HG02642 (cell line): ENCODE results near the gene PIK3C3.
A peak's percentile ranks its signal among the peaks of the same experiment; 100 is the strongest.

ENCODE experiments used
- ATAC-seq: cut with Tn5 transposase; IDR thresholded peaks from one replicate; pipeline ENCODE4 v1.9.1; 2021; ENCODE audit warnings: mild to moderate bottlenecking; ENCODE audit not compliant: unreplicated experiment, poor library complexity

Gene PIK3C3

DNA sequence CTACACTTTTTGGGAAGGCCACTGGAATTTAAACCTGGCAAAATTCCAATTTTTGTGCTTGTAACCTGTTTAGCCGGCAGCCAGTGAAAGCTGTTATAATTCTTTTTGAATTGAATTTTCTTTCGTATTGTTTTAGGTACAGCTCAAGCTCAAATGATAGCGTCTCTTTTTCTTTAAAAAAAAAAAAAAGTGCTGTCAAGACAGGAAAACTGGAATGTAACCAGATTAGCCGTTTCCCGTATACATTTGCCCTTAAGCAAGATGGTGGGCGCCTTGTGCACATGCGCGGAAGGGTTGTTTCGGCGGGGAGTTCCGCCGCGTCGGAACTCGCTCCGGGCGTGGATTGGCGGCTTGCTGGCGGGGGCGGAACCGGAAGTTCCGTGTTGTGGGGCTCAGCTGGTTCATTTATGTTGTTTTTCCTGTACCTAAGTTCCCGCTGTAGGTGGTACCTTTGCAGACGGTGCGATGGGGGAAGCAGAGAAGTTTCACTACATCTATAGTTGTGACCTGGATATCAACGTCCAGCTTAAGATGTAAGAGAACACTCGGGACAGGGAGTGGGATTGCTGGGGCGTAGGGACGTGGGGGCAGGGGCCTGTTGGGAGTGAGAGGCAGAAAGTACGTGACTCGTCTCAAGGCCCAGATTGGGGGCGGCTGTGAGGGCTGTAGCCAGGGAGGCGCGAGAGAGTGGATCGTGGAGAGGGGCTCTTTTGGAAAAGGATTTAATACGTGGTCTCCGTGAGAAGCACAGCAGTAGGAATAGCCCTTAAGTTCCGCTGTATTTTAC lies at the start of gene PIK3C3:
Gene PIK3C3, plus strand, starts transcription at position 408 of the 787 bp plus-strand sequence. Its CDS starts 58 bp downstream, at position 466.
- peak; percentile 99 for ATAC-seq

DNA sequence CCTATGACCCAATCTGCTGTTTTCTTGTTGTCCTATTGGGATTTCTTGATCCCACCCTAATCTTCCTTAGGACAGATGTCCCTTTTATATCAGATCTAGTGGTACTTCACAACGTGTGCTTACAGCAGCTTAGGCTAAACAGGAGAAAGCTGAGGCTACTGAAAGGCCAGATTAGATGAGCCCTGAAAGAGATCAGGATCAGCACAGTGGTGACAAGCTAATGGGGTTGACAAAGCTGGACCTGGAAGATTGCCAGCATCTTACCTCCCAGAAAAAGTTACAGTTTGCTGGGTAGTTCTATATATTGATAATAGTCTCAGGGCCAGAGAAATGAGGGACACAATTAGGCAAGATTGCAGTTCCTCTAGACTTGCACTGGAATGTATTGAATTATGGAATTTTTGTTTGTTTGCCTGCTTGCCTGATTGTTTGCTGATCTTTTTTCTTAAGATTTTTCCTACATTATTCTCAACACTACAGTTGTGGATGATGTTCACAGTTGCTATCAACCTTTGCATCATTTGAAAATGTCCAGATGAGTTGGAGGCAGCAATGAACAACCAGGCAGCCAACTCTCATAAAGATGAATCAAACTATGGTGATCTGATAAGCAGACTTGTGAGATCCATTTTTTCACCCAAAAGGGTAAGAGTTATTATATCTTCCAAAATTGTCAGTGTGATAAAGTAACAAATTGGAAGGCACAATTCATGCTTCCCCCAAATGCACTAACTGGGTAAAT lies 49.1 kb upstream of the PIK3C3 start:
- ATAC-seq, result no peak

DNA sequence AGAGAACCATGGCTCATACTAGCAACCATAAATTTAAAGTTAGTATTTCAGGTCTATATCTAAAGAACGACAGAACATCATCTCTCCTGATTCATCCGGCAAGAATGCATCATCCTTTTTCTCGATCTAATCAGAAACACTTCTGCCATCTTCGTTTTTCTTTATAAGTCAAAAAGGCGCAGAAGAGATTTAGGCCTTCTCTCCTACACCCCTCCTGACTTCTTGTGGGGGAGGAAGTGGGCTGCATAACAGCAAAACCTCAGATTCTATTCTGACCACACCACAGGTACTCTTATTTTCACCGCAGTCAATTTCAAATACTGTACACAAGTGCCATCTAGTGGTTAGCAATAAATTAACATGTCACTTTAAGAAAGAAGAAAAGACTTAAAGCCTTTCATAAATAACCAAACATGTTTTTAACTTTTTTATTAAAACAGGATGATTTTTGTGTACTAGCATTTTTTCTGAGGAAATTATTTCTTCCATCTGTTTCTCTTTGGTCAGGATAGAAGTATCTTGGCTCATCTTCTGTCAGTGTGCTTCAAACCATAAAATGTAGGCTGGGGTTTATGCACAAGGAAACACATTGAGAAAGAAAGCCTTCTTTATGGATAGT lies 48.4 kb upstream of the PIK3C3 start:
- peak; percentile 86 for ATAC-seq

DNA sequence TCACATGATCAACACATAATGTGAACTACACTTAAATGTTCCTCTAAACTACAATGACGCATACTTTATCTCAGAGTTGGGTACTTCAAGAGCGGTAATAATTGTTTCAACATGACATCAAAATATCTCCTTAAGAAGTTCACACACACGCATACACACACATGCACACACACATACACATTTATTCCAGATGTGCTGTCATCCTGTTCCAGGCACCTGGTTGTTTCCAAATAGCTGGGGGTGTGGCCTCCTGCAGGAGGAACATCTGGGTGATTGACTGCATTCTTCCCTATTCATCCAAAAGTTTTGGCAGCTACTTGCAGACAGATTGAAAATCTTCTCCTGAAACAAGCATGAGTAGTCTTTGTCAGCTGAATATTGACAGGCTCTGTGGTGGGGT lies 37.9 kb upstream of the PIK3C3 start:
- no peak for ATAC-seq

DNA sequence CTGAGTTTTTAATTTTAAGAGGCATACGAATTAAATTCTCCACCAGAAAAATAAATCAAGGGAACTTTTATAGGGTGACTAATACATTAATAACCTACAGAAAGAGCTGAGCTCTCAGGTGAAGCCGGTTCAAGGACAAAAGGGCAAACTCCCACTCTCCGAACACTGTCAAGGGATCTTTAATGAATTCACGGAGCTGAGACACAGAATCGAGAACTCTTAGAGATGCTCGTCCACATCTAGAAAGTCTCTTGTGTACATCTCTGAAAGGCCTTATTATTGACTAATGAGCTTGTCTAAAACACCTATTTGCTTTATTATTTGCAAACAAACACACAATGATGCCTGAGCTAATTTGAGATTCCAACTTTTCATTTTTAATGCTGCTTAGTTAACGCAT lies 33.3 kb upstream of the PIK3C3 start:
- no peak for ATAC-seq

DNA sequence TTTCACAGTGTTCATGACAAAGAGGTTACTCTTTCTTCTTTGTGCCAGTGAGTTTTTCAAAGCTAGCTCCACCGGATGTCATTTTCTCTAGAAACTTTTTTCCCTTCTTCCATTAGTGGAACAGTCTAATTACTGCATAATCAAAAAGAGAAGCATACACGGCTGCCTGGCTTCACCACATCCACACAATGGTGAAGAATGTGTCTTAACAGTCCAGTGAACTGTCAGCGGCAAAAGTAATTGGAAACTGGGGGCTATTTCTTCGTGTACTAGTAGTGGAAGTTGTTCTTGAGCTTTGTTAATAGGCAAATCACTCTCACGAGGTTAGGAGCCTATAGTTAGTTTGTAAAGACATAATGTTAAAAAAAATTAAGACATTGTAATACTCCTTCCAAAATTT lies 32.9 kb upstream of the PIK3C3 start:
- no peak for ATAC-seq

DNA sequence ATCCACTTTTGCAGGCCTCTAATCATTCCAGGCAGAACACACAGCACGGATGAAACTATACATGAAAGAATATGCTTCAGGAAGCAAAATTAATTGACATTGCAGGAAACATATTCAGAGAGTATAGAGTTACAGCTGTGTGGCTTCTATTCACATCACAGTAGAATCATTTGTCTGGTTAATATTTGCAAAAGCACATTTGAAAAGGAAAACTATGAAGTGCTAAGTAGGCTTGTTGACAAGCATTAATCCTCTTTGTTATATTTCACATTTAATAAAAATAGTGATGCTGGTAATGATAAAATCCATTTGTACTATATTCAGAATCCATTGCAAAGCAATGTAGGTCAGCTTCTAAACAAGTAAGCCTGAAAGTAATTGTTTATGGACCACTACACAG lies 32.2 kb upstream of the PIK3C3 start:
- ATAC-seq, result no peak

DNA sequence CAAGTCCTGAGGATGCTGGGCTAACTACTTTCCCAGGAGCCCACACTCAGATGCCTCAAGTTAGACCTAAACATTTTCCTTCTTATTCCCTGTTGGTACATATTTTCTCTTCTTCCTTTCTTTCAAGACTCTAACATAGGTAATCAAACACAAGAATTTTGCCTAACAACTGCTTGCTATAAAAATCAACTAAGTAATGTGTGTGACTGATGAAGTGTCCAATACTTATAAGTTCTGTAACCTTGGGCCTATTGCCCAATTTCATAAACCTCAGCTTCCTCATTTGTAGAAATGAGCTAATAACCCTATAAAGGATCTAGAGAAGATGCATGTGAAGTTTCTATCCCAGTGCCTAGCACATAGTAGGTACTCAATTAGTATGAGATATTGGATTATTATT lies 31.6 kb upstream of the PIK3C3 start:
- no peak for ATAC-seq

DNA sequence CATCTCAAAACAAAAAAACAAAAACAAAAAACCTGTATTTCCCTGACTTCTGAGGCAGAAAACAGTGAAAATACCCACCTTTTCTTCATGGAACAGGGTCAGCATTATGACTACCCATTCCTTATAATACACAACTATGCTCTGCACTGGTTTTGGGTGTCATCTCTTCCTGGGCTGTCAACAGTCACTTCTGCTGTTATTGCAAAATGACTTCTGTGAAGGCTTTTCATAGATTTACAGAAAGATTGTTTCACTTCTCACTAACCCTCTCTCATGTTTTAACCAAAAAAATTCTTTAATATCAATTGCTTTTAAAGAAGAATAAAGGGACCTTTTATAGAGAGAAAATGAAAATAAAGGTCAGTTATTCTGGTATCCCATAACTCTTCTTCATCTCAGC lies 26.5 kb upstream of the PIK3C3 start:
- ATAC-seq, result no peak

DNA sequence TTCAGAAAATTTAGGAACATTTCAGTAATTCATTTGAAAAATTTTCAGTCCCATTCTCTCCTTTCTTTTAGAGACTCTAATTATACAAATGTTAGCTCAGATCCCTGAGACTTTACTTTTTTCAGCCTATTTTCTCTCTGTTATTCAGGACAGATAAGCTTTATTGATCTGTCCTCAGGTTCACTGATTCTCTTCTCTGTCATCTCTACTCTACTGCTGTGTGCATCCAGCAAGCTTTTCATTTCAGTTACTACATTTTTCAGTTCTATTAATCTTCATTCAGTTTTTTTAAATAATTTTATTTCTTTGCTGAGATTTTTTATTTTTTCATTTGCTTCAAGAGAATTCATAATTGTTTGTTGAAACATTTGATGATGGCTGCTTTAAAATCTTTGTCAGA lies 22.1 kb upstream of the PIK3C3 start:
- no peak for ATAC-seq

DNA sequence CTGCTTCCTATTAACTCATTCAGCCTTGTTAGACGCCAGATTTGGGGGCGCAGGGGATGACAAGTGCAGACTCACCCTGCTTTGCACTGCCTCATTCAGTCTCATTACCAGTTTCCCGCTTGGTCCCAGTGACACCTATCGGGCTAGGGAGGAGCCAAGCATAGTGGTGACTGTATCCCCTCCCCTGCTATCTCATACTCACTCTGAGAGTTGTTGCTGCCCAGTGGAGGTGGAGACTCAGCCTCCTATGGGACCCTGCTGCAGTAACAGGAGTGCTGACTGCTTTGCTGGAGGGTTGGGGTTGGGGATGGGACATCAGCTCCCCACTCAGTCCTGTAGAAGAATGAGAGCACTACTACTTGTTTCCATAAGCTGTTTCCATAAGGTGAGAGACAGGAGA lies 21.3 kb upstream of the PIK3C3 start:
- no peak for ATAC-seq

DNA sequence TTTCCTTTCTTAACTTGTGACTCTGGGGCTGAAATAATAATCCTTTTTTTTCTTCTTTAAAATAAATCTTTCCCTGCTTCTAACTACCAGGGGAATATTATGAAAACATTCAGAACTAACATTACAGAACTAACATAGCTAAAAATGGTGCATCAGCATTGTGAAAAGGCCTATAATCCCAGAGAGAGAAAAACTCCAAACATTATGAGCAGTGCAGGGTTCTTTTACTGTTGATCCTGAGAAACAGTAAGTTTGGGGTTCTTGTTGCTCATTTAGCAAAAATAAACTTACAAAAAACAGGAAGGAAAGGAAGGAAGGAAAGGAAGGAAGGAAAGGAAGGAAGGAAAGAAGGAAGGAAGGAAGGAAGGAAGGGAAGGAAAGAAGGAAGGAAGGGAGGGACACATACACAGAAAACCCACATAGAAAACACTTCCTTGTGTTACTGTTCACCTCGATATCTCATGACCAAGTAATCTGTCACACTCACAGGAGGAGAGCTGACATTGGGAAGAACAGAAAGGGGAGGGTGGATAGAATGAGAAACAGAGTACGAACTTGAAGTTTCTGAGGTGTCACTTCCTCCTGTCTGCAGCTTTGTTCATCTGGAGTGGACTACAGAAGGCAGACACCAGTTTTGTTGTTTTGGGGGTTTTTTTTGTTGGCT lies 18.4 kb upstream of the PIK3C3 start:
- ATAC-seq, result peak; percentile 53

DNA sequence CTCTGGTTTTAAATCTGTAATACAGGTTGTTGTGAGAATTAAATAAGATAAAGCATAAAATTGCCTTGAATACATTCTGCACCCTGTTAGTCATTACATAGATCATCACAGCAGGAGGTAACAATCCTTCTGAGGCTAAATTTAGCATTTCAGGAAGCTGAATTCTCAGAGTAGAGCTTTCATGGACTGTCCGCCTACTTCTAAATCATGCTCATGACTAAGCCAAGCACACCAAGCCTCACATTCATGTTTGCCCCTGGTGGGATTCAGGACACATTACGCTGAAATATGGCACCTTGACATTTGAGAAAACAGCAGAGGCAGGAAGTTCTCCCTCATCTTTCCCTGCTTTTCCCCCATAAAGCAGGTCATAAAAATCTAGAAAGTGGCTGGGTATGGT lies 16.6 kb upstream of the PIK3C3 start:
- no peak for ATAC-seq

DNA sequence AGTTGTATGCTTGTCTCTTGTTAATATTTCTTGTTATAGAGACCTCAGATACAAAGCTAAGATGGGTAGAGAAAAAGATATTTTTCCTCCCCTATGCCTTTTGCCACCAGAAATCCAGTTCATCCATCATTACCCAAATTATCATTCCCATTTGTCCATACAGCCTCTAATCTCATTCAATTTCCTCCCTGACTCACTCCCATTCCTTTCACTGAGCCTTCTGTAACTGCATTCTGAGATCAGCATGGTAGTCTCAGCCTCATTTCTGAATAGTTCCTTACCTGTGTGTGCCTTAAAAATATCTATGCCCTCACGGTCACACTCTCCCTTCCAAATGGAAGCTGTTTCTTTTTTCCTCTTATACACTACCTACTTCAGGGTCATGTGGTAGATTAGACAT lies 15.7 kb upstream of the PIK3C3 start:
- ATAC-seq, result no peak

DNA sequence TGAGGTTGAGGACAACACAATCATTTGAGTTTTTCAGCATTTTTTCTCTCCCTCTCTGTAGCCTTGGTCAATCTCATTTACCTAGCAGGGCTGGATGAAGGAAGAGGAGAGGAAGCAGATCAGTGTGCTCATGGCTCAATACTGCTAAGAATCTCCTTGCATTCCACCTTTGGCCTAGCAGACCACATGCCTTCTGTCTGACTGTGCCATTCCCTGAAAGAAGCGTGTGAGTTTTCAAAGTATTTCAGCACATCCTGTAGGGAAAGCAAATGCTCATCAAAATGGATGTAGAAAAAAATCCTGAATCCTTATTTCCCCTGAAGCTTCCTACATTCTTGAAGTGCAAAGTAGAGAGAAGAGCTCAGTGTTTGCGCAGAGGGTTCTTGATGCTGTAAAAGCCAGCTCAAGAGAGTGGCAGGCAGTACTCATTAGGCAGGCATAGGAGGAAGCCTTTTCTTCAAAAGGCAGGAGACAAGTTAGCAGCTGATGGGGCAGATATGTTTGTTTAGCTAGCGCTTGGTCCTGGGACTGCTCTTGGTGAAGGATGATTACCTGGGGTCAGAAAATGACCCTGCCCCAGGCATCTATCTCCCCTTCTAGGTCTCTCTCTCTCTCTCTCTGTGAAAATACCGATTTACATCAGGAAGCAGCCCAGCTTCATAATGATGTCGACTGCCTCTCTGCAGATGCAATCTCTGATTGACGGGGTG lies 14.4 kb upstream of the PIK3C3 start:
- ATAC-seq, result no peak

DNA sequence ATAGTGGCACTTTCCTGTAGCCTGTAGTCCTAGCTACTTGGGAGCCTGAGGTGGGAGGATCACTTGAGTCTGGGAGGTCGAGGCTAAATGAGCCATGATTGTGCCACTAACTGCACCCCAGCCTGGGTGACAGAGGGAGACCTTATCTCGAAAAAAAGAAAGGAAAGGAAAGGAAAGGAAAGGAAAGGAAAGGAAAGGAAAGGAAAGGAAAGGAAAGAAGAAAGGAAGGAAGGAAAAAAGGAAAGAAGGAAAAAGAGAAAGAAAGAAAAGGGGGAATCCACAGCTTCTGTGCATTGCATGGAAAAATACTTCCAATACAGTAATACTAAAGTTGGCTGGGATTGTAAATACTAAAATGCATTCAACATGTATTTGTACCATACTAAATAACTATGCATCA lies 12.8 kb upstream of the PIK3C3 start:
- no peak for ATAC-seq

DNA sequence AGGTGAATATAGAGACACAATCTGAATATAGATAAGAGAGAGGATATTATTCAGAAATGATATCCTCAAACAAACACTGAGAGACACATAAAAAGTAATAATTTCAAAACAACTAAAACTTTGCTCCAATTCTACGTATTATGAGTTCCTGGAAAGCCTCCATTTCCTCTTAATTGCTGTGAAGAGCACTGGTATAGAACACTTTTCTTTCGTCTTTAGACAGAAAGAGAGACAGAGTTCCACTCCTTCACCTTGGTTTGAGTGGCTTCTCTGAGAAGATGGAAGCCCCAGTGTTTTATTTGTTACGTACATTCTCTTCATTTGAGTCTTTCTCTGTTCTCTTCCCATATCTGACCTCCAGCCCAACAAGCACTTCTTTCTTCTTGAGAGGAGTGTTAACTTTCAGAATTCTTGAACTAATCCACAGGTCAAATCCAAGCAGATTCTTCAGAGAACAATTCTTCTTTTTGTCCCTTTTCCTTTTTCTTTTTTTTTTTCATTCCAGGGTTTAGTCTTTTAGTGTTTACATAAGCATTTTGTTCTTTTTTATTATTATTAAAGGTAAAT lies 6.4 kb upstream of the PIK3C3 start:
- no peak for ATAC-seq

DNA sequence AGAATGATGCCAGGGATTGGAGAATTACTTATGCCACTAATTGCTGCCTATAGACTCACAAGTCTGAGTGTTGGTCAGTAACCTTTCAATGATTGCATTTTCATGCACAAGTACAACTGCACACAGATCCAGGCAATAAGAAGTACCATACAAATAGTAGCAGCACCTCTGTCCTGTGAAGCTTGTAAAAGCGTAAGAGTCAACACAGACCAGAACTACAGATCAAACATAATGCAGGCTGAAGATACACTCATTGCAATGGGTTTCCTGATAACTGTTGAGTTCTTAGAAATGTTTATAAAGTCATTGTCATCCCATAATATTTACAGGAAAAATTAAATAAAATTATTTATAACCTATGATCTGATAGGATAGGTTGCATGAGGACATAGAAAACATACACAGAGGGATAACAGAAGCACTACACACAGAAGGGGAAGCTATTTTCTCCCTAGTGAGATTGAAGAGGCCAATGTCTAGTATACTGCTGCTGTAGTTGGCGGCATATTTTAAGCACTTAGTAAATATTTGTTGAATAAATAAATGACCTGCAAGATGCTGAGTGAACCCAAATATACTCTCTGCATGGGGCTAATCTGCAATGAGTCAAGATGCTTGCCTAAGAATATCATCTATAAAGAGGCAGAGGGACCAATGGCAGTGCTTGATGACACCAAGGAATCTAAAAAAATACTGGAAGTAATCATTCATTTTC lies 5.7 kb upstream of the PIK3C3 start:
- ATAC-seq, result no peak

DNA sequence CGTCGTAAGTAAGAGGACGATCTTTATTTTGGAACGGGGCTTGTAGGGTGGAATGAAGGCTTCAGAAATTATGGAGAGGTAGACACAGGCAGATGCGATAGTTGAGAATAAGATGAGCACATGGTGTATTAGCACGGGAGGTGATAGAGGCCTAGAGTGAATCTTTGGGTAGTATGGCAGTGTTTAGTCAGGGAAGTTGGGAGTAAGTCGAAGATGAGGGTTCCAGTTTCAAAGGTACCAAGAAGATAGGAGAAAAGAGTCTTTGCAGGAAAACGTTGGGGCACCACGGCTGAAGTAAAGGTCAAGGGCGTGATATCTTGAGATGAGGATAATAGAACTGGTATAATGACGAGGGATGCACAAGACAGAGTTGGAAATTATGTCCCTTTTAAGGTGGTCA lies 654 bp downstream of the PIK3C3 start:
- ATAC-seq, result no peak
